Ecto neural progenitor cell (in vitro differentiated cells): Measurements from ENCODE around the gene SRP68.
A peak's percentile ranks its signal among the peaks of the same experiment; 100 is the strongest.
"Not testable (repeated sequence)": the region's sequence is repeated elsewhere in the genome, so short reads cannot be mapped to it uniquely, and the experiment has no call there.

Experiments
- DNase-seq: peaks from one replicate; pipeline ENCODE4 v3.0.0-alpha.2; 2018; ENCODE audit warnings: low spot score

The SRP68 gene

GRCh38 chr17:76046064-76046463 lies 26.3 kb downstream of the SRP68 start:
- DNase-seq, result no peak

- DNase-seq, result not testable (repeated sequence)
Observed at GRCh38 chr17:76044475-76045007, 27.8 kb downstream of the SRP68 start.

- DNase-seq, result not testable (repeated sequence)
Observed at GRCh38 chr17:76042868-76043267, 29.4 kb downstream of the SRP68 start.

GRCh38 chr17:76040376-76040775 lies 31.9 kb downstream of the SRP68 start:
- DNase-seq, result no peak

GRCh38 chr17:76039121-76039520 lies 33.2 kb downstream of the SRP68 start:
- no peak for DNase-seq

GRCh38 chr17:76038050-76038449 lies 34.3 kb downstream of the SRP68 start:
- no peak for DNase-seq

GRCh38 chr17:76036497-76037261 lies 35.6 kb downstream of the SRP68 start:
- peak; percentile 55 for DNase-seq

GRCh38 chr17:76034428-76035350 lies 37.6 kb downstream of the SRP68 start:
- no peak for DNase-seq

- DNase-seq, result no peak
Observed at GRCh38 chr17:76033139-76033538, 39.2 kb downstream of the SRP68 start.

- DNase-seq, result no peak
Observed at GRCh38 chr17:76032780-76033108, 39.6 kb downstream of the SRP68 start.

- DNase-seq, result no peak
Observed at GRCh38 chr17:76032073-76032779, 40.1 kb downstream of the SRP68 start.

GRCh38 chr17:76027159-76027839 lies 45.0 kb downstream of the SRP68 start, which contains the start of gene EVPL:
Gene EVPL (minus strand): TSS chr17:76027306. CDS start chr17:76027198, 108 bp downstream.
- no peak for DNase-seq

GRCh38 chr17:76026714-76027158 lies 45.6 kb downstream of the SRP68 start:
- DNase-seq, result no peak

GRCh38 chr17:76025294-76025693 lies 47.0 kb downstream of the SRP68 start:
- DNase-seq, result no peak

GRCh38 chr17:76024353-76024752 lies 48.0 kb downstream of the SRP68 start:
- no peak for DNase-seq

GRCh38 chr17:76023900-76024237 lies 48.4 kb downstream of the SRP68 start:
- DNase-seq, result no peak

- no peak for DNase-seq
Observed at GRCh38 chr17:76022973-76023899, 49.1 kb downstream of the SRP68 start.

- DNase-seq, result no peak
Observed at GRCh38 chr17:76022285-76022684, 50.0 kb downstream of the SRP68 start.

GRCh38 chr17:76019833-76020467 lies 52.4 kb downstream of the SRP68 start:
- no peak for DNase-seq

- no peak for DNase-seq
Observed at GRCh38 chr17:76018801-76019200, 53.5 kb downstream of the SRP68 start.
